Astrocyte (in vitro differentiated cells and primary cell): ENCODE data around the gene MCTP1. TPM values are rescaled to one million over a fixed set of nuclear protein-coding genes. Genes with fewer than 3 reads are reported as not detected.

Experiments used
- DNase-seq: peaks from one replicate; pipeline ENCODE4 v3.0.0-alpha.2; 2010; ENCODE audit warnings: low read depth
- FAIRE-seq: peaks from 2 replicates; lab custom pipeline; 2011; peaks lifted over from hg19 to GRCh38; lab: Jason Lieb, UNC
- H2AFZ ChIP-seq: 2 replicates; pipeline ENCODE4 v1.6.0; 2012; ENCODE audit warnings: low read depth, low read length, inconsistent platforms
- H3K27ac ChIP-seq: 2 replicates; pipeline ENCODE4 v1.5.1; 2011; ENCODE audit warnings: low read depth, low read length, inconsistent platforms
- H3K27me3 ChIP-seq: 2 replicates; pipeline ENCODE4 v1.6.0; 2011; ENCODE audit warnings: low read length, inconsistent platforms; ENCODE audit not compliant: insufficient read depth
- H3K36me3 ChIP-seq: 2 replicates; pipeline ENCODE4 v1.5.1; 2011; ENCODE audit warnings: low read length, inconsistent platforms; ENCODE audit not compliant: insufficient read depth
- H3K4me1 ChIP-seq: 2 replicates; pipeline ENCODE4 v1.5.1; 2011; ENCODE audit warnings: low read length, inconsistent platforms; ENCODE audit not compliant: insufficient read depth
- H3K4me2 ChIP-seq: 2 replicates; pipeline ENCODE4 v1.6.0; 2012; ENCODE audit warnings: low read length, inconsistent platforms
- H3K4me3 ChIP-seq: 2 replicates; pipeline ENCODE4 v1.5.1; 2011; ENCODE audit warnings: low read depth, mild to moderate bottlenecking, low read length, inconsistent platforms; ENCODE audit not compliant: insufficient read depth
- H3K79me2 ChIP-seq: 2 replicates; pipeline ENCODE4 v1.6.0; 2012; ENCODE audit warnings: mild to moderate bottlenecking, low read length, inconsistent platforms; ENCODE audit not compliant: insufficient read depth
- H3K9ac ChIP-seq: 2 replicates; pipeline ENCODE4 v1.6.0; 2012; ENCODE audit warnings: mild to moderate bottlenecking, low read length, inconsistent platforms
- H3K9me3 ChIP-seq: 2 replicates; pipeline ENCODE4 v1.5.1; 2012; ENCODE audit warnings: low read depth, mild to moderate bottlenecking, low read length, inconsistent platforms; ENCODE audit not compliant: insufficient read depth
- H4K20me1 ChIP-seq: 2 replicates; pipeline ENCODE4 v1.6.0; 2012; ENCODE audit warnings: low read length, inconsistent platforms; ENCODE audit not compliant: insufficient read depth
- H3K27ac Mint-ChIP-seq: one replicate; pipeline ENCODE4 v1.8.0; 2021; ENCODE audit warnings: mild to moderate bottlenecking, mixed read lengths; ENCODE audit not compliant: unreplicated experiment
- H3K27me3 Mint-ChIP-seq: one replicate; pipeline ENCODE4 v1.8.0; 2021; ENCODE audit warnings: low read depth, mixed read lengths; ENCODE audit not compliant: unreplicated experiment
- H3K36me3 Mint-ChIP-seq: one replicate; pipeline ENCODE4 v1.8.0; 2021; ENCODE audit warnings: low read depth, mixed read lengths; ENCODE audit not compliant: unreplicated experiment
- H3K4me1 Mint-ChIP-seq: one replicate; pipeline ENCODE4 v1.8.0; 2021; ENCODE audit warnings: low read depth, mixed read lengths; ENCODE audit not compliant: unreplicated experiment
- H3K4me3 Mint-ChIP-seq: one replicate; pipeline ENCODE4 v1.8.0; 2021; ENCODE audit warnings: mild to moderate bottlenecking, moderate library complexity, mixed read lengths; ENCODE audit not compliant: unreplicated experiment
- H3K9me3 Mint-ChIP-seq: one replicate; pipeline ENCODE4 v1.8.0; 2021; ENCODE audit warnings: mild to moderate bottlenecking, mixed read lengths; ENCODE audit not compliant: unreplicated experiment
- EZH2 ChIP-seq: IDR thresholded peaks from 2 replicates; pipeline ENCODE4 v1.6.1; 2012; ENCODE audit warnings: mild to moderate bottlenecking, low read length, inconsistent platforms; ENCODE audit not compliant: insufficient read depth
- total RNA-seq: library from RNA; stranded (reverse); gene quantifications from 2 replicates; pipeline ENCODE4 v1.2.1, GENCODE V29; 2021
- TF ChIP-seq, protein P1 (sequence below): IDR thresholded peaks from 2 replicates; pipeline ENCODE4 v1.5.1; 2011; ENCODE audit warnings: low read depth, mild to moderate bottlenecking, inconsistent platforms, low read length, moderate library complexity; ENCODE audit not compliant: insufficient read depth

Gene MCTP1
- total RNA-seq, 1 donor from 2014 or later = 40.6 TPM

GRCh38 chr5:95090774-95091173 is 194.1 kb downstream of the MCTP1 start:
- DNase-seq (no peak), FAIRE-seq (no peak)
- Histone ChIP-seq H3K27me3 (no peaks in the 10 kb centered on the region), H3K9ac (no peak overlapping the region), H3K79me2 (no peaks in the 10 kb centered on the region), H3K9me3 (no peaks in the 10 kb centered on the region), H3K4me1 (no peaks in the 10 kb centered on the region), H3K4me2 (no peak overlapping the region), H3K27ac (no peak overlapping the region), H4K20me1 (no peaks in the 10 kb centered on the region), H3K36me3 (no peaks in the 10 kb centered on the region), H2AFZ (no peak overlapping the region), H3K4me3 (no peak overlapping the region)
- Mint-ChIP-seq H3K9me3 (no peaks in the 10 kb centered on the region), H3K36me3 (peaks cover 4% of the 10 kb centered on the region), H3K4me3 (no peak overlapping the region), H3K27ac (no peak overlapping the region), H3K27me3 (no peaks in the 10 kb centered on the region), H3K4me1 (peaks cover 7% of the 10 kb centered on the region)
- TF ChIP-seq, protein P1, sequence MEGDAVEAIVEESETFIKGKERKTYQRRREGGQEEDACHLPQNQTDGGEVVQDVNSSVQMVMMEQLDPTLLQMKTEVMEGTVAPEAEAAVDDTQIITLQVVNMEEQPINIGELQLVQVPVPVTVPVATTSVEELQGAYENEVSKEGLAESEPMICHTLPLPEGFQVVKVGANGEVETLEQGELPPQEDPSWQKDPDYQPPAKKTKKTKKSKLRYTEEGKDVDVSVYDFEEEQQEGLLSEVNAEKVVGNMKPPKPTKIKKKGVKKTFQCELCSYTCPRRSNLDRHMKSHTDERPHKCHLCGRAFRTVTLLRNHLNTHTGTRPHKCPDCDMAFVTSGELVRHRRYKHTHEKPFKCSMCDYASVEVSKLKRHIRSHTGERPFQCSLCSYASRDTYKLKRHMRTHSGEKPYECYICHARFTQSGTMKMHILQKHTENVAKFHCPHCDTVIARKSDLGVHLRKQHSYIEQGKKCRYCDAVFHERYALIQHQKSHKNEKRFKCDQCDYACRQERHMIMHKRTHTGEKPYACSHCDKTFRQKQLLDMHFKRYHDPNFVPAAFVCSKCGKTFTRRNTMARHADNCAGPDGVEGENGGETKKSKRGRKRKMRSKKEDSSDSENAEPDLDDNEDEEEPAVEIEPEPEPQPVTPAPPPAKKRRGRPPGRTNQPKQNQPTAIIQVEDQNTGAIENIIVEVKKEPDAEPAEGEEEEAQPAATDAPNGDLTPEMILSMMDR = no peak
- TF ChIP-seq EZH2 = no peak

- Mint-ChIP-seq H3K27me3 (no peaks in the 10 kb centered on the region), H3K4me1 (peaks cover 21% of the 10 kb centered on the region), H3K9me3 (no peaks in the 10 kb centered on the region), H3K4me3 (no peak overlapping the region), H3K36me3 (peaks cover 4% of the 10 kb centered on the region), H3K27ac (no peak overlapping the region)
- H2AFZ ChIP-seq = no peak overlapping the region
- no peaks in the 10 kb centered on the region for H3K4me1 ChIP-seq
- TF ChIP-seq, protein P1 = no peak
- TF ChIP-seq EZH2 = no peak
- no peaks in the 10 kb centered on the region for H3K9me3 ChIP-seq
- H3K36me3 ChIP-seq = no peaks in the 10 kb centered on the region
- H3K4me2 ChIP-seq = no peak overlapping the region
- H4K20me1 ChIP-seq = no peaks in the 10 kb centered on the region
- no peak overlapping the region for H3K9ac ChIP-seq
- H3K27ac ChIP-seq = no peak overlapping the region
- DNase-seq = peak; percentile 31
- no peaks in the 10 kb centered on the region for H3K79me2 ChIP-seq
- no peak for FAIRE-seq
- no peaks in the 10 kb centered on the region for H3K27me3 ChIP-seq
- H3K4me3 ChIP-seq = no peak overlapping the region
These were observed 197.0 kb downstream of the MCTP1 start for GRCh38 chr5:95087816-95088317.

DNA sequence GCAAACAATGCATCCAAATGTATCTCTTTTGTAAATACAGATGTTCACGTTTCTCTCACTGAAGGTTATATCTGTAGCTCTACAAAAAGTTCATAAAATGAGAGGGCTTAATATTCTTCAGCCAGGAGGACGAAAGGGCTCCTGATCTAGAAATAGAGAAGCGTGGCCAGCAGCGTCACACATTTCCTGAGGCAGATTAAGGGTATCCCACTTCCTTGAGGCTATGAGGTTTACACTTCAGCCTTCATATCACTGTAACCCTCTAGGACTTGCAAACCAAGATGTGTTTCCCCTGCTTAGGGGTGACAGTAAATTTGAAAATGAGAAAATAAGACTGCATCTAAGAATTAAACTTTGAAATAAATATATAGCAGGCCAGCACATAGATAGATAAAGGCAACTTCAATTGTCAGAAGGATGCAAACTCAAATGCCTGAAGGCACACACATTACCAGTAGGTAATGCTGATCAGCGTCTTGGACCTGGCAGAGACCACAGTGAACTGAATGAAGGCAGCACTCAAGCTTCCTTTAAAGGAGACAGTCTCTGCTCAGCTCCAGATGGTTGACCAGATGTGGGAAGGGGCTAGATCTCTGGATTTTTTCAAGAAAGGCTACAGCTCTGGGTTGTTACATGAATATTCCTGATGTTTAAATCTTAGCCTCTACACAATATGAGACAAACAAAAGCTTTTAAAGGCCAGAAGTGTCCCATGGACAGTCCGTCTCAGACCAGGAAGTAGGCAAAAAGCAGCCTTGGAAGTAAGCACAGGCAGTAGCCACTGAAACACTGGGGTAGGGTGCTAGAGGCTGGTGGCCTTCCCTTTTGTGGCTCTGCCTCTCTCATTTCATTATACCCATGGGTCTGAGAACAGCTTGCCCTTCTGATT is 197.7 kb downstream of the MCTP1 start:
- Mint-ChIP-seq H3K27me3 (no peaks in the 10 kb centered on the region), H3K27ac (no peak overlapping the region), H3K9me3 (no peaks in the 10 kb centered on the region), H3K36me3 (peaks cover 4% of the 10 kb centered on the region), H3K4me1 (peaks cover 21% of the 10 kb centered on the region), H3K4me3 (no peak overlapping the region)
- no peak overlapping the region for H3K4me2 ChIP-seq
- no peak overlapping the region for H2AFZ ChIP-seq
- no peaks in the 10 kb centered on the region for H3K4me1 ChIP-seq
- H3K27me3 ChIP-seq = no peaks in the 10 kb centered on the region
- no peaks in the 10 kb centered on the region for H4K20me1 ChIP-seq
- H3K36me3 ChIP-seq = no peaks in the 10 kb centered on the region
- H3K9ac ChIP-seq = no peak overlapping the region
- H3K79me2 ChIP-seq = no peaks in the 10 kb centered on the region
- no peak for TF ChIP-seq EZH2
- TF ChIP-seq, protein P1 = no peak
- no peak for DNase-seq
- FAIRE-seq = no peak
- H3K4me3 ChIP-seq = no peak overlapping the region
- no peak overlapping the region for H3K27ac ChIP-seq
- no peaks in the 10 kb centered on the region for H3K9me3 ChIP-seq
